ENCODE results near the gene MN1.

- no peak for TF ChIP-seq CTCF (IDR thresholded peaks at IDR 0.05; ENCODE audit: low read depth, low read length, poor library complexity, severe bottlenecking)
- TF ChIP-seq EZH2phosphoT487 (IDR thresholded peaks at IDR 0.05; ENCODE audit: borderline replicate concordance, low read length): no peak
Observed at GRCh38 chr22:27844256-27844655, 42.7 kb upstream of the MN1 start.

Data from DOHH2 (cell line).